K562 (cell line): ENCODE results near the gene NEK5. TPM values are rescaled to one million over a fixed set of nuclear protein-coding genes. Genes with fewer than 3 reads are reported as not detected.

Experiments
- ARNT ChIP-seq, 2 experiments: fragments of 450-650 bp; IDR thresholded peaks; 2 replicates each; pipeline ENCODE4 v1.6.1; 2016; ENCODE audit warnings: mild to moderate bottlenecking in 1 of 2
- ATF3 ChIP-seq, 2 experiments: fragments of 450-650 bp in 1 of 2; sonication (generic) in 1 of 2; formaldehyde crosslinking in 1 of 2; IDR thresholded peaks in 1 of 2; conservative IDR thresholded peaks in 1 of 2; 2 replicates each; pipeline versions ENCODE4 v1.6.1 to v1.8.1; 2016 to 2023; ENCODE audit warnings: mild to moderate bottlenecking in 2 of 2, moderate library complexity in 2 of 2, inconsistent platforms in 1 of 2, missing genetic modification reagents in 1 of 2
- BRD4 ChIP-seq: fragments of 200-600 bp; sonication (generic); IDR thresholded peaks from 2 replicates; pipeline ENCODE4 v1.6.1; 2017; ENCODE audit warnings: inconsistent platforms
- CBFA2T3 ChIP-seq: fragments of 450-650 bp; IDR thresholded peaks from 2 replicates; pipeline ENCODE4 v1.6.1; 2017
- FOSL1 ChIP-seq: fragments of 200-800 bp; sonication (Bioruptor generic); conservative IDR thresholded peaks from 2 replicates; pipeline ENCODE4 v1.6.1; 2016; ENCODE audit warnings: missing genetic modification characterization, missing compliant biosample characterization
- FOXJ2 ChIP-seq: fragments of 200-800 bp; sonication (Bioruptor generic); IDR thresholded peaks from 2 replicates; pipeline ENCODE4 v1.6.1; 2016; ENCODE audit warnings: missing genetic modification characterization, missing compliant biosample characterization
- GABPB1 ChIP-seq: sonication (generic); formaldehyde crosslinking; IDR thresholded peaks from 2 replicates; pipeline ENCODE4 v1.8.0; 2022; ENCODE audit warnings: mild to moderate bottlenecking, missing genetic modification reagents
- KDM1A ChIP-seq, 2 experiments: fragments of 450-650 bp; IDR thresholded peaks; 2 replicates each; pipeline ENCODE4 v1.6.1; 2016; ENCODE audit warnings: mild to moderate bottlenecking in 2 of 2
- PML ChIP-seq: IDR thresholded peaks from 2 replicates; pipeline ENCODE4 v1.6.1; 2012; ENCODE audit warnings: low read length, inconsistent platforms
- REST ChIP-seq, 2 experiments: fragments of 450-650 bp; formaldehyde crosslinking in 1 of 2; IDR thresholded peaks; 2 replicates each; pipeline versions ENCODE4 v1.4.0 to v1.6.1; 2014 to 2020; ENCODE audit warnings: mild to moderate bottlenecking in 2 of 2, borderline replicate concordance in 1 of 2, low read depth in 1 of 2
- SLC30A9 ChIP-seq: fragments of 250-450 bp; sonication (Bioruptor Pico); IDR thresholded peaks from 2 replicates; pipeline ENCODE4 v1.8.0; 2022; ENCODE audit warnings: mild to moderate bottlenecking, moderate library complexity
- STAT6 ChIP-seq: sonication (generic); formaldehyde crosslinking; IDR thresholded peaks from 2 replicates; pipeline ENCODE4 v1.8.1; 2023; ENCODE audit warnings: mild to moderate bottlenecking, missing genetic modification reagents
- ZNF280A ChIP-seq: fragments of 450-650 bp; IDR thresholded peaks from 2 replicates; pipeline ENCODE4 v1.6.1; 2018; ENCODE audit warnings: mild to moderate bottlenecking, low read depth; ENCODE audit not compliant: partially characterized antibody
- ZNF431 ChIP-seq: sonication (generic); formaldehyde crosslinking; IDR thresholded peaks from 2 replicates; pipeline ENCODE4 v1.8.0; 2022; ENCODE audit warnings: mild to moderate bottlenecking, missing genetic modification reagents
- polyA plus RNA-seq, 8 experiments: library from polyadenylated mRNA; depleted of rRNA in 4 of 8; stranded (reverse) in 5 of 8; unstranded in 3 of 8; fragments of >200 nt; fragmentation: Nextera tagmentation in 2 of 8; fragmentation: Illumina TruSeq in 1 of 8; extraction: Ambion mirVana in 2 of 8; extraction: Trizol in 1 of 8; gene quantifications; 2 replicates each; pipeline versions ENCODE4 v1.2.1 to v1.2.3, GENCODE V29; 2011 to 2014; ENCODE audit warnings: inconsistent platforms in 1 of 8, missing spikeins in 1 of 8
- total RNA-seq, 7 experiments: library from RNA; depleted of rRNA in 6 of 7; stranded (reverse); fragments of >200 nt in 6 of 7; fragmentation: Illumina TruSeq in 2 of 7; extraction: Trizol in 2 of 7; gene quantifications; 2 replicates each; pipeline versions ENCODE4 v1.2.1 to v1.2.3, GENCODE V29; 2011 to 2021; ENCODE audit warnings: low replicate concordance in 1 of 7

NEK5 gene
- total and polyA plus RNA-seq, 9 of the 15 experiments (the other 6 are each of a cell fraction or from before 2014, with no cell fraction given): 0.09 to 0.44 (median 0.33) TPM

GRCh38 chr13:52162279-52163101 is 33.6 kb upstream of the NEK5 start (continued):
- no peak for TF ChIP-seq REST (IDR thresholded peaks at IDR 0.05; ENCODE audit: borderline replicate concordance)
- no peak for TF ChIP-seq REST (CRISPR knock-in tag; IDR thresholded peaks at IDR 0.05; ENCODE audit: low read depth)
- TF ChIP-seq PML: no peak
- no peak for TF ChIP-seq STAT6 (CRISPR knock-in tag)
- no peak for TF ChIP-seq ZNF431 (CRISPR knock-in tag)
- TF ChIP-seq ZNF280A: no peak
- peak; percentile 84 for TF ChIP-seq CBFA2T3
- no peak for TF ChIP-seq FOXJ2 (tag)
- TF ChIP-seq KDM1A (IDR thresholded peaks at IDR 0.05): peak; percentile 75 to 87
- peak; percentile 52 for TF ChIP-seq FOSL1 (tag)
- no peak for TF ChIP-seq ARNT (IDR thresholded peaks at IDR 0.05)
- no peak for TF ChIP-seq BRD4
- no peak for TF ChIP-seq SLC30A9 (CRISPR knock-in tag)
- peak; percentile 22; the same call in 1 of the 2 replicates for TF ChIP-seq ATF3 (IDR thresholded peaks at IDR 0.05)
- TF ChIP-seq ATF3 (CRISPR knock-in tag; conservative IDR thresholded peaks at IDR 0.05): no peak
- no peak for TF ChIP-seq GABPB1 (CRISPR knock-in tag)
